ENCODE measurements around the gene TXNDC16.

The TXNDC16 gene

GRCh38 chr14:52443506-52443905, 108.8 kb downstream of the TXNDC16 start:
- no peak for DNase-seq

GRCh38 chr14:52442602-52443001, 109.7 kb downstream of the TXNDC16 start:
- DNase-seq = no peak

DNA sequence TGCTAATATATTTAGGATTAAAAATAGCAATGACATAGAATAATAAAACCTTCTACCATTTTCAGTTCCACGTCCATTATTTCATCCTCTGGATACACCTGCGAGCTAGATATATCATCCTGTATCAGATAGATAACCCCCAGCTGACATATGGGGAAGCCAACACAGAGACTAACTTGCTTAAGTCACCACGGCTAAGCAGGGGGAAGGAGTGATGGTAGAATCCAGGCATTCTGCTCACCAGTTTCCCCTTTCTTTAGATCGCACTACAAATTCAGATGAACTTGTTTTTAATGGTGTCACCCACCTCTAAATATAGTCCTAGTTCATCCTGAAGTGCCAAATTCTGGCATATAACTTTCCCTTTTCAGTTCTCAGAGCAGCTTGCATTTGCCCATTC, 110.1 kb downstream of the TXNDC16 start:
- no peak for DNase-seq

DNA sequence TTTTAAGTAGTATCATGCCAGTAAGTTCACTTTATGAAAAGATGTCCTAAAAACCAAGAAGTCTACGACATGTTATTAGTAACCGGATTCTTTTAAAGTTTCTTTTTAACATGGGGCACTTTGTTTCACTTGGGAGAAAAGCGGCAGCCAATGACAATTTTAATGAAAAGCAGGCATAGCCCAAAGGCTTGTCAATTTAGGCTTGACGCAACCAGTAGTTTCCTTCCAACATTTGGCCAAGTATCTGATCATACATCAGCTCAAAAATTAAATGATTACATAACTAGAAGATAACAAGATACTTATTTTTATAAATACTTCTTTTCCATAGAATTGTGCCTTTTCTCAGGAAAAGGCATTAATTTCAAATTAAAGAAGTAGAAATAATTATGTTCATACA, 112.8 kb downstream of the TXNDC16 start:
- DNase-seq = no peak

- no peak for DNase-seq
Measured at GRCh38 chr14:52434955-52435354, 117.3 kb downstream of the TXNDC16 start.

- DNase-seq = no peak
Measured at GRCh38 chr14:52430474-52430873, 121.8 kb downstream of the TXNDC16 start.

GRCh38 chr14:52429451-52429850, 122.9 kb downstream of the TXNDC16 start:
- DNase-seq = no peak

DNA sequence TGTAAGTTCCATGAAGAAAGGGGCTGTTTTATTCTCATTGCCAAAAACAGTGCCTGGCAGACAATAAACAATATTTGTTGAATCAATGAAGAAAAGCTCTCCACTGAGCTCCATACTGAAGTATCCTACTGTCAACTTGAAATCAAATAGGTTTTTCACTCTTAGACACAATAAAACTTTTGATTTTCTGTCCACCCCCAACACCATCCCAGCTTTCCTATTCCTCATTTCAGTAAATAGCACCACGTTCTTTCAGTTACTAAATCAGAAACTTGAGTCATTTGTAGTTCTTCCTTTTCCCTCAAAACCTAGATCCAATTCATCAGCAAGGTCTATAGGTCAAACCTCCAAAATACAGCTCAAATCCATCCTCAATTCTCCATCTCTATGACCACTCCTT, 124.8 kb downstream of the TXNDC16 start:
- DNase-seq = no peak

DNA sequence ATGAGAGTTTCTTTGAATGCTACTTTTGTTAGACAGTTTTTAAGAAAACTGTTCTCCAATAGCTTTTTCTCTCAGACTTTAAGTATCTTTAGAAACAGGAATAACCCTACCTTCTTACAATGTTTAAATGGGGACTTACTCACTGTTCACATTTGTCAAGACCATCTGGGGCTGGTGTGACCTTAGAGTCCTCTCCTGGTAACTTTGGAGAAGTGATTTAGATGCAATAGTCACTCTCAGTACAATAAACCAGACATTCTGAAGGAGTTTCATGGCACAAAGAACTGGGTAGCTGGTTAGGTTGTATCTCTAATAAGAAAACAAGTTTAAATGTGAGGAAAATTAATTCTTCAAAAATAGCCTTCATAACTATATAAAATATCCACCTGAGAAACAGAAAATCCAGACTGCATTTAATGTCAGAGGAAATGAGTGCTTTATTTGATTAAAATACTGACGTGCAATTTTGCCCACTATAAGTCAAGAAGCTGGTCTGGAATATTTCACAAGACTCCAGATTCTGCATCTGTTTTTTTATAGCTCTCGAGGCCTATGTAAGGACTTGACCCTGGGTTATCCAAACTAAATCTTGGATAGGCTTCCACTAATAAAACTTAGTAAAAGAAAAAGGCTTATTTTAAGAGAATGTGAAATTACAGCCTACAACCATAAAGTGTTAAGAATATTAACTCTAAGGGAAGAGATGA, 129.5 kb downstream of the TXNDC16 start:
- DNase-seq = no peak

DNA sequence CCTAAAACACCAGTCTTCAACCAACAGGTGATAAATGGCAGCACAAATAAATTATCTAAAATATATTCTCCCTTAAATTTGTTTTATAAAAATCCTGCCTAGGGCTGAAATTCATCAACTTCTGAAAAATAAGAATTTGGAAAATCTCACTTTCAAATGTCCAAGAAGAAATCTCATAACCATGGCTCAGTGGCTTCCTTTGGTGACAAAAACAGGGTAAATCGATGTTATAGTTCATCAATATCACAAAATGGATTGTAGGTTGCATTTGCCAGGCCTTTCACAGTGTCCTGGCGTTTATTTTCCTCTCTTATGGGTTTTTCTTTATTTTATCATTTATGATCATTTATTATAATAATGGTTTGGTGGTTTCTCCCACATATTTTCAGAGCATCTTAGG, 135.2 kb downstream of the TXNDC16 start:
- no peak for DNase-seq

DNA sequence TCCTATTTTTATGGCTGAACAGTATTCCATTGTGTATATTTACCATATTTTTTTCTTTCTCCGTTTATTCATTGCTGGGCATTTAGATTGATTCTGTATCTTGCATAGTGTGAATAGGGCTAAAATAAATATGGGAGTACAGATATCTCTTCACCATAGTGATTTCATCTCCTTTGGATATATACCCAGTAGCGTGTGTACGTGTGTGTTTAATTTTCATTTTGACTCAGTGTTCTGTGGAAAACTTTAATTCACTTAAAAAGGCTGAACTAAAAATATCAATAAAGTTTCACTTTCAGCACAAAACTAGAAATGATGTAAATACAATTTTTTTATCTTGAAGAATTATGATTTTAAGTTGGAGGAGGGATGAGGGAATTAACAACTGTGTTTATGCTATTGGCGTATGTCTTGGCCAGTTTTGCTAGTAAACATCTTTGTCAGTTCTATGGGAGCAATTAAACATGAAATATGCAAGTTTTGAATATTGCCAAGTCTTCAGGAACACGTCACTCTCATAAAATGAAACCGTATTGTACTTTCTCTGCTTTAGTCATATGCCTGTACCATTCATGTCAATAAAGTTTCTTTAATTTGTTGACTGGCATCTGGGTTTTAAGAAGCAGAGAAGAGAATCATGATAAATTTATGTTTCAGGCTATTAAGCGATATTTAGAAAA, 138.4 kb downstream of the TXNDC16 start:
- DNase-seq = no peak

DNA sequence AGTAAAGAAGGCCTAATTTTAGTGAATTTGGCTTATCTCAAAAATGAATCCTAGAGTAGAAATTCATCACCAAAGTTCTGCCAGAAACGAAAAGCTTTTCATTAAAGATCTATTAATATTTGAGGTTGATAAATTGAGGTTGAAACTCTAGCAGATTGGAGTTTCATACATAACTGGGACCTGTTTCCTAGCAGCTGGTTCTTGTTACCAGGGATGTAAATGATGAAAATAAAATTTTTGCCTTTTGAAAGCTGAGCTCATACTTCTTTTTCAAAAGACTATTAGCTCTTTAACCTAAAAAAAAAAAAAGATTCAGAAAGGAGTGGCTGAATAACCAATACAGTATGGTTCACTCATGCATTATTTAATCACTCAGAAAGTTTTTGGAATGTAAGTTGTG, 139.9 kb downstream of the TXNDC16 start:
- no peak for DNase-seq

DNA sequence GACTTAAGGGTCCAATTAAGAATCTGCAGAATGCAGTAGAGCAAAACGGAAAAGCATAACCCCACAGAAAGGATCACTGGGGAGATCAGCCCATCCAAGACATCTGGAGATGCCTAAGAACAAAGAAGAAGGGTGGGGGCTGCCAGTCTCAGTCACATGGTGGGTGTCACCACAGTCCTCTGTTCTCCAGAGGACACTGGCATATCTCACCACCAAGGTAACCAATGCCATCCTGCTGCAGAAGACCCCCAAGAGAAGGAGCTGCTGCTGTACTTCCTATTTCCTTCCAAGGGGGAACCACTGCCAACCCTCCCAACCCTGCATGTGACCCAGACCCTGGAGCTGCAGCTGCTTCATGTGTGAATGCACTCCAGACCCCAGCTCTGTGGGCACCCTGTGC, 147.0 kb downstream of the TXNDC16 start:
- no peak for DNase-seq

DNA sequence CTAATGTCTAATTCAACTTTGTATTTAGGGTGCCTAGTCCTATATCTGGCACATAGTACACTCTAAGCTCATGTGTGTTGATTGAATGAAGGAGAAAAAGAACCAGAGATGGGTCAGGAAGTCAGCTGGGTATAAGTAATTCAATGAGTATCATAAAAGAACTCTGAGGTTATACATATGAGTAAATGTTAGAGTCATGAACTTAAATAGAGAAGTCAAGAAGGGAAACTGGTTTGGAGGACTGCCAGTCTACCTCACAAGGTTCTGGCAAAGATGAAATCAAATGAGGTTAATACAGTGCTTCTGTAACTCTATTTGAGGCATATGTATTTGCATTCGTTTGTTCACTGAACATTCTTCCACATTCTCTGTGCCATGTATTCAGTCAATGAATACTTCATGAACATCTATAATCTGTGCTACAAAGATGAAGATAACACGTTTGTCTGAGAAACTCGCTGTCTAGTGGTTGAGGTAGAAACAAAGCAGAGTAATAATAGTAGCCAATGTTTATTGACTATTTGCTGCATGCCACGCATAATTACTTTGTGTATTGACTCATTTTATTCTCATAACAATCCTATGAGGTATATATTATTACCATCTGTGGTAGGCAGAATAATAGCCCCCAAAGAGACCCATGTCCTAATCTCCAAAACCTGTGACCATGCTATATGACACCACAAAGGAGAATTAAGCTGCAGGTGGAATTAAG, 149.3 kb downstream of the TXNDC16 start:
- no peak for DNase-seq

- no peak for DNase-seq
Measured at GRCh38 chr14:52400846-52401245, 151.5 kb downstream of the TXNDC16 start.

DNA sequence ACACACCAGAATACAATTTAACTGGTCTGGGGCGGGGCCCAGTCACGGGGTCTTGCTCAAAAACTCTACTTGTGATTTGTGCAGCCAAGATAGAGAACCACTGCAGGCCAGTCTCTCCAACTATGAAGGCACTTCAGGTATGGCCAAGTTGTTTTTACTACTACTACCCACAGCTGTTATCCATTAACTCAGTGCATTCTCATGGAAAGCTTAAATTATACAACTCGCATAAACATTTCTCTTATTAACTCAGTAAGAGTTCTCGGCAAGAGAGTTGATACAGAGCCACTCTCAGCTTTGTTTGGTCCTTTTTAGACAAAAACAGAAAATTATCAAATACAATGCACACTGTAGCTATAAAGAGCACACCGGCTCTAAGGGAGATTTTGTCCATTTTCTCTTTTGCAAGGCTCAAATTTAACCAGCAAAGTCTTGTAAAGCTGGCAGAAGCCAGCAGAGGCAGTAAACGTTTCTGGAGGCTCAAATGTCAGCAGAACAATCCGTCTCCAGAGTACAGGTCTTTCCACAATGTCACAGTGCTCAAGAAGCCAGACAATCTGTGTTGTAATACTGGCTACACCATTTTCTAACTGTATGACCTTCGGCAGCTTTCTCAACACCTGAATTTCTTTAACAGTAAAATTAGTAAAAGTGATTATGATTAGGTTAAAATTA, 152.2 kb downstream of the TXNDC16 start:
- no peak for DNase-seq

GRCh38 chr14:52399104-52399503, 153.2 kb downstream of the TXNDC16 start:
- no peak for DNase-seq

DNA sequence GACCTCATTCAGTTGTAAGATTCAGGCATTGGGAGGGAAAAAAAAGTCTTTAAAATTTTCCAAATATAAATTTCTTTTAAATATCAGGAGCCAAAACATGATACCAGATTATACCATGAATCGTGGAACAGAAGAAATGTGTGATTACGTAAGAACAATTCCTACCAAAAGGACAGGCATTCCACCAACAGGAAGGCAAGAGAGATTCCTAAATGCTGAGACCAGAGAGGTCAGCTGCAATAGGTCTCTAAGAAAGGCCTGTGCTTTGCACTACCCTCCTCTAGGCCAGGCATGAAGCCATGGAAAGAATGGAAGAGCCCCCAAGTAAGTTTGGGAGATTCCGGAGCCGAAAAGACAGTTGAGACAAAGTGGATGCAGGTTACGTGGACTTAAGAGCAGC, 154.5 kb downstream of the TXNDC16 start:
- DNase-seq = no peak

- DNase-seq = no peak
Measured at GRCh38 chr14:52395728-52396127, 156.6 kb downstream of the TXNDC16 start.

DNA sequence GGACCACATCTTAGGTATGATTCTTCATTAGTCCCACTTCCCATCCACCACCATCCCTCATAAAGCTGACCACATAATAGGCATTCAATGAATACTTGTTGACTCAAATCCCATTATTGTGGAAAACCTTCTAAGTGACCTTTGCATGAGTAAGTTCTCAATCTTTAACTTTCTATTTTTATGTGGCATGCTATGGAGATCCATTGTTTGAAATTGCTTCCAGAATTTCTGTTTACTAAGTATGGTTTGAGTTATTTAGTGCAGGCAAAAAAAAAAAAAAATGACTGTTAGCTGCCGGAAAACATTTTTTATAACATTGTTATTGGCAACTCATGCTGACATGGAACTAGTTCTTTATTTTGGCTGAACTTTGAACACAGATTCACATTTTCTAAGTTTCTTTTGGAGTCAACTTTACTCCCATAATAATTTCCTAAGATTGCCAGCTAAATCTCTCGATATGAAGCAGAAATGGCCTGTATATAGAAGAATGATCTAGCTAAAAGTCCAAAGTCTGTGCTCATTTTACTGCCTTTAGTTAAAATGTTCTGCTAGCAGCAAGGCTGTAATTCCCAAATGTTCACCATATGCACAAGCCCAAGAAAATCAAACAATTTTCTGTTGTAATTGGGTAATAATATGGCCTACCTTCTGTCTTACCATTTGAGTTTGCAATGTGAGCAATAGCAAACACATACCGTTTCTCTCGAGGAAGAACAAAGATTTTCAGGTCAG, 160.3 kb downstream of the TXNDC16 start:
- no peak for DNase-seq
